IMR-90 (cell line): Measurements from ENCODE around the gene SRRM3. TPM values are rescaled to one million over a fixed set of nuclear protein-coding genes. Genes with fewer than 3 reads are reported as not detected.

Experiments used
- ATAC-seq: fragments of 200-7000 bp; cut with Tn5 transposase; 2 replicates; pipeline ENCODE4 v1.9.1; 2020; ENCODE audit warnings: low read depth, mild to moderate bottlenecking, moderate library complexity
- BruUV-seq: library from RNA; stranded (reverse); fragments of 400-500 nt; replicated peaks from 2 replicates; lab custom pipeline; 2021; lab: Mats Ljungman, UMichigan
- CTCF ChIA-PET: fragments of 300-600 bp; formaldehyde crosslinking; extraction: SDS; loops from one replicate; lab custom pipeline; 2021; ENCODE audit warnings: antibody characterized with exemption; lab: Yijun Ruan, JAX
- POLR2A ChIA-PET: fragments of 300-600 bp; sonication (Branson Sonifier 250); formaldehyde crosslinking; loops from one replicate; lab custom pipeline; 2022; ENCODE audit warnings: antibody characterized with exemption; ENCODE audit not compliant: unreplicated experiment; lab: Charles Lee
- DNase-seq: peaks from one replicate; pipeline ENCODE4 v3.0.0; 2013
- H2AFZ ChIP-seq: replicated peaks from 2 replicates; pipeline ENCODE3; 2013; ENCODE audit warnings: low read length, mild to moderate bottlenecking; ENCODE audit not compliant: poor library complexity
- H2AK5ac ChIP-seq: 2 replicates; pipeline ENCODE4 v1.6.1; 2013; ENCODE audit warnings: low read depth, low read length, inconsistent platforms
- H2AK9ac ChIP-seq: replicated peaks from 2 replicates; pipeline ENCODE3; 2013; ENCODE audit warnings: mild to moderate bottlenecking, low read depth, low read length, moderate library complexity; ENCODE audit not compliant: poor library complexity
- H2BK120ac ChIP-seq: 2 replicates; pipeline ENCODE4 v1.6.1; 2013; ENCODE audit warnings: low read depth, low read length, inconsistent platforms
- H2BK15ac ChIP-seq: 3 replicates; pipeline ENCODE4 v1.6.1; 2013; ENCODE audit warnings: low read depth, low read length, inconsistent platforms
- H2BK20ac ChIP-seq: 2 replicates; pipeline ENCODE4 v1.6.1; 2013; ENCODE audit warnings: low read depth, mild to moderate bottlenecking, inconsistent platforms, low read length, moderate library complexity
- H2BK5ac ChIP-seq: 2 replicates; pipeline ENCODE4 v1.6.1; 2013; ENCODE audit warnings: mild to moderate bottlenecking, low read depth, low read length, inconsistent platforms; ENCODE audit not compliant: poor library complexity, severe bottlenecking
- H3K14ac ChIP-seq: replicated peaks from 2 replicates; pipeline ENCODE4 v1.6.1; 2013; ENCODE audit warnings: low read depth, low read length, inconsistent platforms
- H3K18ac ChIP-seq: 2 replicates; pipeline ENCODE4 v1.6.1; 2013; ENCODE audit warnings: low read depth, low read length, control low read depth
- H3K23ac ChIP-seq: 2 replicates; pipeline ENCODE4 v1.6.1; 2013; ENCODE audit warnings: low read depth, low read length, inconsistent platforms
- H3K27ac ChIP-seq: 2 replicates; pipeline ENCODE4 v1.5.1; 2013; ENCODE audit warnings: mild to moderate bottlenecking, control low read depth, low read length; ENCODE audit not compliant: insufficient read depth
- H3K27me3 ChIP-seq: 2 replicates; pipeline ENCODE4 v1.6.1; 2013; ENCODE audit warnings: low read length; ENCODE audit not compliant: control insufficient read depth, insufficient read depth
- H3K36me3 ChIP-seq: 2 replicates; pipeline ENCODE4 v1.6.1; 2013; ENCODE audit warnings: low read length, mixed read lengths; ENCODE audit not compliant: control insufficient read depth, insufficient read depth
- H3K4ac ChIP-seq: 2 replicates; pipeline ENCODE4 v1.6.1; 2013; ENCODE audit warnings: low read depth, low read length, inconsistent platforms
- H3K4me1 ChIP-seq: 2 replicates; pipeline ENCODE4 v1.6.1; 2013; ENCODE audit warnings: low read length, mixed read lengths; ENCODE audit not compliant: control insufficient read depth, insufficient read depth
- H3K4me2 ChIP-seq: 2 replicates; pipeline ENCODE4 v1.6.1; 2013; ENCODE audit warnings: low read depth, mild to moderate bottlenecking, control low read depth, low read length, moderate library complexity
- H3K4me3 ChIP-seq: 2 replicates; pipeline ENCODE4 v1.5.1; 2013; ENCODE audit warnings: low read depth, mild to moderate bottlenecking, control low read depth, low read length, moderate library complexity; ENCODE audit not compliant: insufficient read depth
- H3K56ac ChIP-seq: 2 replicates; pipeline ENCODE4 v1.6.1; 2013; ENCODE audit warnings: low read length, inconsistent platforms; ENCODE audit not compliant: insufficient read depth; ENCODE audit errors: extremely low read depth
- H3K79me1 ChIP-seq, 2 experiments: 2 replicates each; pipeline ENCODE4 v1.6.1; 2013; ENCODE audit warnings: low read length in 2 of 2, inconsistent platforms in 1 of 2, low read depth in 1 of 2
- H3K9ac ChIP-seq: 2 replicates; pipeline ENCODE4 v1.6.1; 2013; ENCODE audit warnings: low read depth, low read length, control low read depth
- H3K9me1 ChIP-seq: 2 replicates; pipeline ENCODE4 v1.6.1; 2013; ENCODE audit warnings: low read length, inconsistent platforms; ENCODE audit not compliant: insufficient read depth
- H3K9me3 ChIP-seq: 2 replicates; pipeline ENCODE4 v1.6.1; 2013; ENCODE audit warnings: low read length; ENCODE audit not compliant: control insufficient read depth, insufficient read depth
- H4K20me1 ChIP-seq: 2 replicates; pipeline ENCODE4 v1.6.1; 2013; ENCODE audit warnings: low read length, inconsistent platforms; ENCODE audit not compliant: insufficient read depth
- H4K5ac ChIP-seq: 2 replicates; pipeline ENCODE4 v1.6.1; 2013; ENCODE audit warnings: mild to moderate bottlenecking, low read depth, low read length, control low read depth
- H4K8ac ChIP-seq, 2 experiments: 2 replicates each; pipeline ENCODE4 v1.6.1; 2013; ENCODE audit warnings: low read depth in 2 of 2, low read length in 2 of 2, control low read depth in 1 of 2, inconsistent platforms in 1 of 2
- H4K91ac ChIP-seq: 2 replicates; pipeline ENCODE4 v1.6.1; 2013; ENCODE audit warnings: low read depth, low read length, inconsistent platforms; ENCODE audit not compliant: insufficient read depth
- BHLHE40 ChIP-seq: fragments of 150-350 bp; IDR thresholded peaks from 2 replicates; pipeline ENCODE4 v1.6.1; 2016; ENCODE audit warnings: mild to moderate bottlenecking, low read depth, low read length
- CHD1 ChIP-seq: IDR thresholded peaks from 2 replicates; pipeline ENCODE4 v1.6.1; 2012; ENCODE audit warnings: low read depth, low read length, improper control_type of control experiment
- MAFK ChIP-seq: IDR thresholded peaks from 2 replicates; pipeline ENCODE4 v1.6.1; 2012; ENCODE audit warnings: low read depth, low read length, improper control_type of control experiment
- MAZ ChIP-seq: IDR thresholded peaks from 2 replicates; pipeline ENCODE4 v1.6.1; 2012; ENCODE audit warnings: low read depth, mild to moderate bottlenecking, low read length, improper control_type of control experiment, moderate library complexity, borderline replicate concordance
- POLR2A ChIP-seq: IDR thresholded peaks from 2 replicates; pipeline ENCODE4 v1.6.1; 2012; ENCODE audit warnings: mild to moderate bottlenecking, low read depth, low read length
- RAD21 ChIP-seq: IDR thresholded peaks from 2 replicates; pipeline ENCODE4 v1.6.1; 2012; ENCODE audit warnings: low read length, improper control_type of control experiment
- RCOR1 ChIP-seq: IDR thresholded peaks from 2 replicates; pipeline ENCODE4 v1.6.1; 2012; ENCODE audit warnings: mild to moderate bottlenecking, low read length, improper control_type of control experiment; ENCODE audit not compliant: insufficient replicate concordance
- RFX5 ChIP-seq: IDR thresholded peaks from 2 replicates; pipeline ENCODE4 v1.8.0; 2012; ENCODE audit warnings: low read depth, mild to moderate bottlenecking, low read length, moderate library complexity
- SMC3 ChIP-seq: fragments of 150-350 bp; IDR thresholded peaks from 2 replicates; pipeline ENCODE4 v1.6.1; 2016; ENCODE audit warnings: low read depth, mild to moderate bottlenecking, antibody characterized with exemption, low read length, moderate library complexity
- WGBS, 2 experiments: methylation state at CpG; one replicate each; pipeline versions ENCODE4 v1.1.5 to v1.1.7; 2013; ENCODE audit warnings: missing lambda C conversion rate in 2 of 2; ENCODE audit not compliant: insufficient read length in 1 of 2; ENCODE audit errors: extremely low coverage in 2 of 2; 5-methylcytosine and 5-hydroxymethylcytosine counted together
- dilution Hi-C: fragments of 300-500 bp; cut with HindIII; formaldehyde crosslinking; loops from one replicate; pipeline ENCODE4 v1.14.3; 2018; ENCODE audit warnings: low sequenced_read_pairs; ENCODE audit not compliant: unreplicated experiment
- in situ Hi-C: fragments of 300-500 bp; cut with MboI; formaldehyde crosslinking; loops from 3 replicates; pipeline ENCODE4 v1.14.3; 2019; ENCODE audit warnings: low sequenced_read_pairs, inconsistent platforms, mixed read lengths
- intact Hi-C: fragments of 100-400 bp; cut with micrococcal nuclease; formaldehyde crosslinking; loops from 2 replicates; pipeline ENCODE4 v1.10.0; 2022
- polyA plus RNA-seq, 3 experiments: library from polyadenylated mRNA; depleted of rRNA; stranded (reverse); fragments of >200 nt; gene quantifications; 2 replicates each; pipeline ENCODE4 v1.2.3, GENCODE V29; 2012; ENCODE audit warnings: low replicate concordance in 1 of 3
- total RNA-seq: library from RNA; depleted of rRNA; stranded (reverse); fragments of >200 nt; gene quantifications from 2 replicates; pipeline ENCODE4 v1.2.3, GENCODE V29; 2012
- TF ChIP-seq, protein P1 (sequence below): fragments of 150-350 bp; IDR thresholded peaks from 2 replicates; pipeline ENCODE4 v1.6.1; 2017; ENCODE audit warnings: mild to moderate bottlenecking, antibody characterized with exemption, low read length, low read depth
- TF ChIP-seq, protein P2 (sequence below): fragments of 150-350 bp; IDR thresholded peaks from 2 replicates; pipeline ENCODE4 v1.6.1; 2016; ENCODE audit warnings: low read depth, mild to moderate bottlenecking, low read length, moderate library complexity, borderline replicate concordance

SRRM3 gene
- total and polyA plus RNA-seq, 2 of the 4 experiments (the other 2 are of a cell fraction), result 0.18 to 2.5 TPM

DNA sequence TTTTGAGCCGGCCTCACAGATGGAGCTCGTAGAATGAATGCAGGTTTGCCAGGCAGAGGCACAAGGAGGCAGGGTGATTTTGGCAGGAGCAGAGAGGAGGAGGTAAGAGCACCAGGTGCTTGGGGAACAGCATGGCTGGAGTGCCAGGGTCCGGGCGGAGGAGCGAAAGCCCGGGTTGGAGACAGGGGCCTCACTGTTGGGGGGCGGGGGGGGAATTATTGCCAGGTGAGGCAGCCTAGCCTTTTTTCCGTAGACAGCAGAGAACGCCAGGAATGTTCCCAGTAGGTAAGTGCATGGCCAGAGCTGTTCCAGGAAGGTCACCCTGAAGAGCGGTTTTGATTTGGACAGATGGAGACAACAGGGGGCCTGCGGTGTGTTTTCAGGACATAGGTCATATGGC is 9.5 kb downstream of the SRRM3 start:
- dilution Hi-C loops (no loop called here), intact Hi-C loops (no loop called here), in situ Hi-C loops (no loop called here)
- H3K4ac ChIP-seq, result no peak overlapping the region
- H2BK5ac ChIP-seq, result no peak overlapping the region
- ATAC-seq (no peak), DNase-seq (no peak)
- no peak overlapping the region for H3K27ac ChIP-seq
- H4K20me1 ChIP-seq, result no peaks in the 10 kb centered on the region; the same call in 1 of the 2 replicates
- H3K27me3 ChIP-seq, result peaks cover 33% of the 10 kb centered on the region
- no TSS peak for BruUV-seq
- no peak overlapping the region for H4K8ac ChIP-seq
- H3K4me3 ChIP-seq, result no peak overlapping the region
- H3K36me3 ChIP-seq, result no peaks in the 10 kb centered on the region
- no peaks in the 10 kb centered on the region for H3K9me3 ChIP-seq
- no peaks in the 10 kb centered on the region for H3K9me1 ChIP-seq
- no peak overlapping the region for H3K23ac ChIP-seq
- H3K18ac ChIP-seq, result no peak overlapping the region
- no peak overlapping the region for H4K91ac ChIP-seq
- 58% methylated on average over 5 of the region's 11 CpGs; no CpG with 5 or more reads in 1 of the 2 experiments for WGBS, 2 experiments
- no peak overlapping the region for H2AK9ac ChIP-seq
- no peaks in the 10 kb centered on the region for H3K4me1 ChIP-seq
- no peak overlapping the region for H4K5ac ChIP-seq
- no peak overlapping the region for H2AK5ac ChIP-seq
- CTCF ChIA-PET, result no interaction called here
- no peak overlapping the region for H2AFZ ChIP-seq
- H3K4me2 ChIP-seq, result no peak overlapping the region
- H3K9ac ChIP-seq, result no peak overlapping the region
- no peaks in the 10 kb centered on the region for H3K79me1 ChIP-seq
- no peak overlapping the region for H2BK120ac ChIP-seq
- H3K14ac ChIP-seq, result no peak overlapping the region
- TF ChIP-seq RAD21 (no peak), RFX5 (no peak), SMC3 (no peak), MAFK (no peak), RCOR1 (no peak), BHLHE40 (no peak), MAZ (no peak), CHD1 (no peak), POLR2A (no peak)
- TF ChIP-seq, protein P1, sequence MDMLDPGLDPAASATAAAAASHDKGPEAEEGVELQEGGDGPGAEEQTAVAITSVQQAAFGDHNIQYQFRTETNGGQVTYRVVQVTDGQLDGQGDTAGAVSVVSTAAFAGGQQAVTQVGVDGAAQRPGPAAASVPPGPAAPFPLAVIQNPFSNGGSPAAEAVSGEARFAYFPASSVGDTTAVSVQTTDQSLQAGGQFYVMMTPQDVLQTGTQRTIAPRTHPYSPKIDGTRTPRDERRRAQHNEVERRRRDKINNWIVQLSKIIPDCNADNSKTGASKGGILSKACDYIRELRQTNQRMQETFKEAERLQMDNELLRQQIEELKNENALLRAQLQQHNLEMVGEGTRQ, result no peak
- TF ChIP-seq, protein P2, sequence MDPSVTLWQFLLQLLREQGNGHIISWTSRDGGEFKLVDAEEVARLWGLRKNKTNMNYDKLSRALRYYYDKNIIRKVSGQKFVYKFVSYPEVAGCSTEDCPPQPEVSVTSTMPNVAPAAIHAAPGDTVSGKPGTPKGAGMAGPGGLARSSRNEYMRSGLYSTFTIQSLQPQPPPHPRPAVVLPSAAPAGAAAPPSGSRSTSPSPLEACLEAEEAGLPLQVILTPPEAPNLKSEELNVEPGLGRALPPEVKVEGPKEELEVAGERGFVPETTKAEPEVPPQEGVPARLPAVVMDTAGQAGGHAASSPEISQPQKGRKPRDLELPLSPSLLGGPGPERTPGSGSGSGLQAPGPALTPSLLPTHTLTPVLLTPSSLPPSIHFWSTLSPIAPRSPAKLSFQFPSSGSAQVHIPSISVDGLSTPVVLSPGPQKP, result no peak
- no peak overlapping the region for H2BK20ac ChIP-seq
- H2BK15ac ChIP-seq, result no peak overlapping the region
- POLR2A ChIA-PET, result no interaction called here
- H3K56ac ChIP-seq, result no peak overlapping the region
